ENCODE data around the gene NOX5.

DNA sequence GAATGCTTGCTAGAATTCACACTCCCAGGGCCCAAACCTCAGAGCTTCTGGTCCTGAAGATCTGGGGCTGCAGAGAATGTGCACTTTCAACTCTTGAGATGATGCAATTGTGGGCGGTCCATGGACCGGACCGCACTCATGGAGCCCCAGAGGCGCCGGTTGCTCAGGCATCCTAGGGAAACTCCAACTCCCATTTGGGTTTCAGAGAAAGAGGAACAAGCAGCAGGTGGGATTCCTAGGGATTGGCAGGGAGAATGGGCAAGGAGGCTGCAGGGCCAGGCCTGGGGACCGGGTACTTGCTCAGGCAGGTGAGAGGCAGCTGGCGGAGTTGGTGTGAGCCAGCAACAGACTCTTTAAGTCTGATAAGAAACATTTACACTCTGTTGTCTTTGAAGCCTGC is 3.5 kb downstream of the NOX5 start:
- TF ChIP-seq CTCF (IDR thresholded peaks at IDR 0.05) (no peak), POLR2AphosphoS5 (IDR thresholded peaks at IDR 0.05) (no peak), EP300 (IDR thresholded peaks at IDR 0.05; ENCODE audit: low read depth) (no peak), POLR2A (IDR thresholded peaks at IDR 0.05) (no peak)
